Sigmoid colon (tissue), 7 donors: ENCODE data around the gene FAM162A. TPM values are rescaled to one million over a fixed set of nuclear protein-coding genes. Genes with fewer than 3 reads are reported as not detected.

Source experiments
- DNase-seq: peaks from one replicate; pipeline ENCODE4 v3.0.0-alpha.2; 2019
- H3K27ac ChIP-seq, 4 donors: fragments of 200-600 bp; sonication (generic); one replicate each; pipeline ENCODE4 v1.5.1; 2016 to 2019; ENCODE audit warnings: mild to moderate bottlenecking in 1 of 4
- H3K27me3 ChIP-seq, 3 donors: fragments of 200-600 bp; sonication (generic); one replicate each; pipeline ENCODE4 v1.5.1; 2019; ENCODE audit warnings: mild to moderate bottlenecking in 1 of 3
- H3K36me3 ChIP-seq, 4 donors: fragments of 200-600 bp; sonication (generic); one replicate each; pipeline ENCODE4 v1.5.1; 2016 to 2019
- H3K4me1 ChIP-seq, 4 donors: fragments of 200-600 bp; sonication (generic); one replicate each; pipeline ENCODE4 v1.5.1; 2017 to 2019
- H3K4me3 ChIP-seq, 4 donors: fragments of 200-600 bp; sonication (generic); one replicate each; pipeline ENCODE4 v1.5.1; 2017 to 2019; ENCODE audit warnings: mild to moderate bottlenecking in 2 of 4, moderate library complexity in 1 of 4
- H3K9me3 ChIP-seq, 4 donors: fragments of 200-600 bp in 3 of 4; sonication (generic) in 3 of 4; one replicate each; pipeline versions ENCODE4 v1.5.1 to v1.6.1; 2013 to 2019
- CTCF ChIP-seq, 4 experiments: fragments of 450-650 bp in 3 of 4; fragments of 200-600 bp in 1 of 4; IDR thresholded peaks; one replicate each; pipeline ENCODE4 v1.5.1; 2016 to 2019; ENCODE audit warnings: antibody characterized with exemption in 4 of 4, mild to moderate bottlenecking in 3 of 4, moderate library complexity in 2 of 4
- EP300 ChIP-seq, 4 donors: sonication (generic); formaldehyde crosslinking; IDR thresholded peaks; one replicate each; pipeline ENCODE4 v1.6.1; 2017; ENCODE audit warnings: antibody characterized with exemption in 4 of 4
- POLR2A ChIP-seq, 2 donors: fragments of 450-650 bp; IDR thresholded peaks; one replicate each; pipeline ENCODE4 v1.6.1; 2016; ENCODE audit warnings: antibody characterized with exemption in 2 of 2, mild to moderate bottlenecking in 2 of 2, moderate library complexity in 2 of 2
- POLR2AphosphoS5 ChIP-seq, 4 donors: sonication (generic); formaldehyde crosslinking; IDR thresholded peaks; one replicate each; pipeline ENCODE4 v1.6.1; 2017; ENCODE audit warnings: antibody characterized with exemption in 4 of 4
- WGBS, 2 donors: extraction: QIAGEN DNeasy Blood & Tissue Kit; methylation state at CpG; one replicate each; pipeline ENCODE4 v1.1.7; 2013; 5-methylcytosine and 5-hydroxymethylcytosine counted together
- intact Hi-C: fragments of 100-400 bp; cut with DNase I; formaldehyde crosslinking; loops from one replicate; pipeline ENCODE4 v1.15.1; 2023
- polyA plus RNA-seq, 3 donors: library from polyadenylated mRNA; stranded (reverse); fragments of 200-250 nt; gene quantifications; one replicate each; pipeline ENCODE4 v1.2.3, GENCODE V29; 2013
- total RNA-seq, 4 donors: library from RNA; depleted of rRNA; stranded (reverse); fragments of >200 nt; gene quantifications; one replicate each; pipeline ENCODE4 v1.1.0, GENCODE V29; 2016
- donor health status: healthy with polysubstance abuse.
- donor health status: Bipolar disorder and iron deficiency.
- donor health status: healthy.

FAM162A gene
- total and polyA plus RNA-seq, 7 donors, result 37.1 to 298 (median 56.6) TPM

- intact Hi-C loops, result no loop called here
- H3K4me1 ChIP-seq, result peaks cover 0 to 17% (median 7%) of the 10 kb centered on the region in 4 donors
These were observed 11.6 kb downstream of the FAM162A start for GRCh38 chr3:122395582-122395981.

GRCh38 chr3:122396511-122396910 lies 12.5 kb downstream of the FAM162A start:
- Histone ChIP-seq H3K36me3 (no peaks in the 10 kb centered on the region), H3K27me3 (no peaks in the 10 kb centered on the region), H3K4me1 (peaks cover 0 to 16% (median 7%) of the 10 kb centered on the region in 4 donors), H3K4me3 (no peak overlapping the region), H3K9me3 (no peaks in the 10 kb centered on the region), H3K27ac (no peak overlapping the region)
- intact Hi-C loops, result no loop called here
- TF ChIP-seq CTCF (IDR thresholded peaks at IDR 0.05), result no peak
- no peak for TF ChIP-seq POLR2A (IDR thresholded peaks at IDR 0.05)
- TF ChIP-seq POLR2AphosphoS5 (IDR thresholded peaks at IDR 0.05), result no peak
- TF ChIP-seq EP300 (IDR thresholded peaks at IDR 0.05), result no peak
- no peak for DNase-seq

More at GRCh38 chr3:122395582-122395981, 11.6 kb downstream of the FAM162A start:
- 64 to 66% methylated on average over 3 of the region's 3 CpGs for WGBS, 2 donors
- Histone ChIP-seq H3K4me3 (no peak overlapping the region), H3K27ac (no peak overlapping the region), H3K36me3 (no peaks in the 10 kb centered on the region), H3K27me3 (no peaks in the 10 kb centered on the region), H3K9me3 (no peaks in the 10 kb centered on the region)
- DNase-seq, result no peak
- TF ChIP-seq POLR2A (IDR thresholded peaks at IDR 0.05) (no peak), EP300 (IDR thresholded peaks at IDR 0.05) (no peak), CTCF (IDR thresholded peaks at IDR 0.05) (no peak), POLR2AphosphoS5 (IDR thresholded peaks at IDR 0.05) (no peak)

- TF ChIP-seq POLR2AphosphoS5 (IDR thresholded peaks at IDR 0.05), result no peak
- TF ChIP-seq POLR2A (IDR thresholded peaks at IDR 0.05), result no peak
- TF ChIP-seq CTCF (IDR thresholded peaks at IDR 0.05), result no peak
- DNase-seq, result no peak
- 89 to 98% methylated on average over 1 of the region's 1 CpG for WGBS, 2 donors
- no peak overlapping the region for H3K27ac ChIP-seq
- H3K9me3 ChIP-seq, result no peaks in the 10 kb centered on the region
- peaks cover 0 to 13% (median 5%) of the 10 kb centered on the region in 4 donors for H3K4me1 ChIP-seq
- no peaks in the 10 kb centered on the region for H3K36me3 ChIP-seq
- H3K27me3 ChIP-seq, result no peaks in the 10 kb centered on the region
- H3K4me3 ChIP-seq, result no peak overlapping the region
- intact Hi-C loops, result no loop called here
These were observed 13.2 kb downstream of the FAM162A start for GRCh38 chr3:122397201-122397600.

- 94 to 95% methylated on average over 2 of the region's 2 CpGs for WGBS, 2 donors
- DNase-seq, result no peak
- H3K9me3 ChIP-seq, result no peaks in the 10 kb centered on the region
- peaks cover 0 to 15% (median 0%) of the 10 kb centered on the region in 4 donors for H3K36me3 ChIP-seq
- no peak overlapping the region for H3K4me3 ChIP-seq
- intact Hi-C loops, result no loop called here
- H3K27me3 ChIP-seq, result no peaks in the 10 kb centered on the region
- TF ChIP-seq POLR2AphosphoS5 (IDR thresholded peaks at IDR 0.05) (no peak), CTCF (IDR thresholded peaks at IDR 0.05) (no peak), POLR2A (IDR thresholded peaks at IDR 0.05) (no peak), EP300 (IDR thresholded peaks at IDR 0.05) (no peak)
- no peak overlapping the region for H3K27ac ChIP-seq
- no peaks in the 10 kb centered on the region for H3K4me1 ChIP-seq
These were observed 14.9 kb downstream of the FAM162A start for GRCh38 chr3:122398920-122399319.

- no peak for TF ChIP-seq EP300 (IDR thresholded peaks at IDR 0.05)
- TF ChIP-seq CTCF (IDR thresholded peaks at IDR 0.05), result no peak
- no peak for TF ChIP-seq POLR2AphosphoS5 (IDR thresholded peaks at IDR 0.05)
- no peak for TF ChIP-seq POLR2A (IDR thresholded peaks at IDR 0.05)
- no peak overlapping the region for H3K27ac ChIP-seq
- peaks cover 0 to 59% (median 13%) of the 10 kb centered on the region in 4 donors for H3K36me3 ChIP-seq
- WGBS, 2 donors, result 91 to 93% methylated on average over 6 of the region's 6 CpGs
- no peaks in the 10 kb centered on the region for H3K9me3 ChIP-seq
- H3K4me3 ChIP-seq, result no peak overlapping the region
- DNase-seq, result no peak
- no peaks in the 10 kb centered on the region for H3K4me1 ChIP-seq
- intact Hi-C loops, result no loop called here
- H3K27me3 ChIP-seq, result no peaks in the 10 kb centered on the region
These were observed 19.5 kb downstream of the FAM162A start for GRCh38 chr3:122403489-122403888.
